ENCODE data around the gene SLC15A3.

Gene SLC15A3

DNA sequence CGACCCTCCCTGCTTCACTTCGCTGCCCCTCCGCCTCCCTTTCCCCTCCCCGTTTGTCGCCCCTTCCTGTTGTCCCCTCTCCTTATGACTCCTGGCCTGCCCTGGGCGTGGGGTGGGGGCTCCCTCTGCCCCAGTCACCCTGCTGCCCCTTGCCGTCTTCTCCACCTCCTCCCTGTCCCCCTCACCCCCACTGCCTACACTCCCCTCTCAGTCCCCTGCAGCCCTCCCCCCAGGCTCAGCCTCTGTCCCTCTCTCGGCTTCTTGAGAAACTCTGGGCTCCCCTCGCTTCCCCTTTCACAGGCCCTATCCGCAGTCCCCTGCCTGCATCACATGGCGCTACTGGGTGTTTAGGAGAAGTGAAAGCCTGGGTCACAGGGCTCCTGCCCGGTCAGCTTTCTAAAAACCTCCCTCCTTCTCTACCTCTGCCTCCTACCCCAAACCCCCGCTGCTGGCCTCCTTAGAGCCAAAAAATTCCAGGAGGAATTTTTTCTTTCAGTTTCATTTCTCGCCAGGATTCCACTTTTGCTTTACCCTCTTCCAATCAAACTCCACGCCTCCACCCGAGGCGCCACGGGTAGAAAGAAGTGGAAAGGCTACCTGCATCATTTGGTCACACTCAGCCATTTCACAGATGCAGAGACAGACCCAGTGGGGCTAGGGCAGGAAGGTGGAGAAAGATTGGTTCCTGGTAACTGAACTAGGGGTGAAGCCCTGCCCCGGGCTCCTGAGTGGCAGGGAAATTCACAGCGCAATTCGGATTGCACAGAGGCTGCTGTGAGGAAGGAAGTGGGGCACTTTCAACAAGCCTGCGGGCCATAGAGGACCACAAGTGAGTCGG, at the start of gene SLC15A3:
SLC15A3 (minus strand) TSS at position 273 of the 838 bp plus-strand sequence. CDS start 625 bp downstream, outside the sequence.
- DNase-seq = peak; percentile 24 to 63 (median 36)

GRCh38 chr11:61000426-61000825, 48.5 kb upstream of the SLC15A3 start:
- DNase-seq = no peak

DNA sequence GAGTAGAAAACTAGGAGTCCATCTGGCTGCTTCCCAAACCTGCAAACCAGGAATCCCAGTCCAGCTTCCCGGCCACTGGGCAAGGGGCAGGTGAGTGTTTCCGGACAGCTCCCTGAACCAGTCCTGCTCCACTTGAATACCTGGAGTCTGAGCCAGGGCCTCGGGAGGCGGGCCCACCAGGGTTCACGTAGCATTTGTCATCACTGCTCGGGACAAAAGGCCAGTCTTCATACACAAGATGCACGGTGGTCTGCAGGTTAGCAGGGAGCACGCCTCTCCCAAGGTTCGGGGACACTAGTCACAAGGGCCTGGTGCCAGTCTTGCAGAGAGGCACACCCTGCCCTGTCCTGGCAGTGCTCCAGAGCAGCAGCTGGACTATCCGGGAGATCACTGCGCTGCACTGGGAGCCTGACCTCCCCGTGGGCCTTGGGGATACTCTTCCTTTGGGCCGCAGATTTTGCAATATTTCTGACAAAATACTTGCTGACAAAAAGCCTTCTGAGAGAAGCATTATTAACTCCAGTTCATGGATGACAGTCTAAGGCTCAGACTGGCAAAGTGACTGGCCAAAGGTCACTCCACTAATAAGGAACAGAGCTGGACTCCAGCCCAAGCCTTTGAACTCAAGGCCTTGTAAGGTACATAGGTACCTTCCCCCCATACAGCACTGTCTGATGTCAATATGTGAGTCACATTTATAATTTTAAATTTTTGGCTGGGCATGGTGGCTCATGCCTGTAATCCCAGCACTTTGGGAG, 44.6 kb upstream of the SLC15A3 start:
- no peak for DNase-seq

GRCh38 chr11:60995798-60996197, 43.8 kb upstream of the SLC15A3 start:
- DNase-seq = no peak

DNA sequence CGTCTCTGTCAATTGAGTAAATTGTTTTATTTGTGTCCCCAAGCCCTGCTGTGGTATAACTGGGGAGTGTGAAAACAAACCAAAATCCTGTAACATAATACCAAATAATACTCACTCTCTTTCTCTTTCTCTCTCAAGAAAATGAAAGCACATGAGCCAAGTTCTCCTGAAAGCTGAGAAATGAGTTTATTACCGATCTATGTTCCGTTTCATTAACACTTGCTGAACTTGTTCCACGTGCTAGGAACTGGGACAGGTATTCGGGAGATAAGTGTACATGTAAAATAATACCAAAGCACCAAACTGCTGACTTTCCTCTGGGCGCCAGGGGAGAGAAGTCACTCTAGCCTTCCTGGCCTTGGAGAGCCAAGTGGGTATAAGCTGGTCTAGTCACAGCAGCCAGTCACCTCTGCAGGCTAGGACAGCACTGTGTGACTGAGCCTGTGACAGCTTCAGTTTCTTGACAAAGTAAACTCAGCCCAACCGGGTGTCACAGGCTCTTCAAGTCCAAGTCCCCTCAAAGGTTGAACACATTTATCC, 42.6 kb upstream of the SLC15A3 start:
- DNase-seq = no peak

DNA sequence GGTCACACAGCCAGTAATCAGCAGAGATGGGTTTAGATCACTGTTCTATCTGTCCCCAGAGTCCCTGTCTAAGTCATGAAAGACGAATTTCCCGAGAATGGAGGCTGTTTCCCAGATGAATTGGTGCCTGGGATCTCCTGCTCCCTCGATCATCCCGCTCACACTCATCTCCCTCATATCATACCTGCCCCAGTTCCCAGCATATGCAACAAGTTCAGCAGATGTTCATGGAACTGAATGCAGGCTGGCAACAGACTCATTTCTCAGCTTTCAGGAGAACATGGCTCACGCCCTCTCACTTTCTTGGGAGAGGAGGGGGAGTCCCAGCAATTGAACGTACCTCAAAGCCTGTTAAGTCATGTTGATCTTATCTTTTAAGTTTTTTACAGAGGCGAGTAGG, 41.6 kb upstream of the SLC15A3 start:
- no peak for DNase-seq

DNA sequence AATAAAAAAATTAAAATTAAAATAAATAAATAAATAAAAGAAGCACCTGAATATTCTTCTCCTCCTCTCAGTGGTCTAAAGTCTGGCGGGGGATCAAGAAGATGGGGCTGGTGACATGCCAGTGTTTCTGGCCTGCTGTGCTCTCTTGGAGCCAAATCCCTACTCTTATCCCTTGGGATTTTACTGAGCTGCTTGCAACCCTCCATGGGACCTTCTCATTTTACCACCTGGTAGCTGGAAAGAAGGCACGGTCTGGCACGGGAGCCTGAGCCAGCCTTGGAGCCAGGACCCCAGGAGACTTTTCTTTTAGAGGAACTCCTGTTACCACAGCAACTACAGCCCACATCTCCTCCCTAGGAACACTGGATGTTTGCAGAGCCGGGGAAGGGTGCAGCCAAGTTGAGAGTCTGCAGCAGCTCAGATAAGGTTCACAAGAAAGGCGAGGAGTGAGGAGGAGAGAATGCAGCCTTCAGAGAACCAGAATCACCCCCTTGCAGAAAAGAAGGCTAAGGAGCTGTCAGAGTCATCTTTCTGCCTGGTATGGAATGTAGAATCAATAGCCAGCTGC, 41.0 kb upstream of the SLC15A3 start:
- DNase-seq = no peak

- DNase-seq = peak in 2 of 6 experiments; percentile 21 to 25
Measured at GRCh38 chr11:60991457-60991856, 39.5 kb upstream of the SLC15A3 start.

DNA sequence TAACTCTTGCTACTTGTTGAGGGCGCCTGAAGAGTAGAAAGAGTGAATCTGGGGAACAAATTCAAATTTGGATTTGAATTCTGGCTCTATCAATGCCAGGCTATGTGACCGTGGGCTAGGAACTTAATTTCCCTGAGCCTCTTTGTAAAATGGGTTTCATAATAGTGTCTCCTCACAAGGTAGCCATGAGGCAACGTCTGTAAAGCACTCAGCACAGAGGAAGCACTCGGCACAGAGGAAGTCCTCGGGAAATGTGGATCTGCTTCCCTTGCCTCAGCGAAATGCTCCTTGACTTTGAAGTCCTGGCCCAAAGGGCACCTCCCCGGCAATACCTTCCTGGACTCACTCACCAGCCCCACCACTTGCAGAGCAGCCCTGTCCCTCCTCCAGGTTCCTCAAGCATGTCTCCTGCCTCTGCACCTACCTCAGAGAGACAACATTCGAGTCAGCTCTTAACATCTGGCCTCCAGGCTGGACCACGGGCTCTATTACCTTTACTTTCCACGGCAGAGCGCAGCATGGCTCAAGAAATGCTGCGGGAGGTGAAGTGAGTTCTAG, 37.2 kb upstream of the SLC15A3 start:
- peak in 1 of 6 experiments; percentile 14 for DNase-seq

DNA sequence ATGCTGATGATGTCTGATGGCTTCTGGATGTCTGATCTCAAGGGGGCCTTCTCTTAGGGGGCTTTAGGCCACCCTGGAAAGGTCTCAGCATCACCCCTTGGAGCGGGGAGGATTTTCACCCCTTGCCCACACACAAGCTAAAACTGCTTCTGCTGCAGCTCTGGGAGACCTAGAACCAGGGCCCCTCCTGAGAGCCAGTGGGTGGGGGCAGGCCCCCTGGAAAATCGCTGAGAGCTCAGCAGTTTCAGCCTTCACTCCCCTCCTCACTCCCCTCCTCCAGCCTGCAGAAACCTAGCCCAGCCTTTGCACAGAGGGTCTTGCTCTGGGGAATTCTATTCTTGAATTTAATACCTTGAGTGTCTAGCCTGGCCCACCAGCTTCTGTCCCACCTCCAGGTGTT, 36.7 kb upstream of the SLC15A3 start:
- DNase-seq = no peak

DNA sequence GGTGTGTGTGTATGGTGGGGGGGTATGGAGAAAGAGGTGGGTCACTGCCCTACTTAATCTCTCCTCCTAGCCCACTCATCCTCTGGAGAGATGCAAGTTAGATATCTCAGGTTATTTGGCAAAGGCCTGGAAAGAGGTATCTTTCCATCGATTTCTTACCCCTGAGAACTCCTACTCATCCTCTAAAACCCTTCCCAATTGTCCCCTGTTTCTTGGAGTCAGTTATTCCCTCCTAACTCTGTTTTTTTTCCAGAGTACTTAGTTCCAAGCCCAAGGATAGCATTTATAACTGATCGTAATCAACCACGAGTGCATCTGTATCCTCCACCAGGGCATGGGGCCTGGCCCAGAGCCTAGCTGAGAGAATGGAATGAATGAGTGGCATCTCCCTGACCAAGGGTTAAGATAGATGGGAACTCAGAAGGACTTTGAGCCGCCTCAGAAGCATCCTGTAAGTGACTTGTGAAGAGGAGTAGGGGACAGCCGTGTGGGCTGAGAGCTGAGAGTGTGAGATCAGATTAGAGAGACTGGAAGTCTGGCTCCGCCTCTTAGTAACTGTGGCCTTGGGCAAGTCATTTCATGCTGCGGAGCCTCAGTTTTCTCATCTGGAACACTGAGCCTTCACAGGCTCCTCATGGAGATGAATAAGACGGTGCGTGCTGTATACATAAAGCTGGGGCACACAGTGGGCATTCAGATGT, 35.8 kb upstream of the SLC15A3 start:
- peak in 3 of 6 experiments; percentile 26 to 45 (median 29) for DNase-seq

DNA sequence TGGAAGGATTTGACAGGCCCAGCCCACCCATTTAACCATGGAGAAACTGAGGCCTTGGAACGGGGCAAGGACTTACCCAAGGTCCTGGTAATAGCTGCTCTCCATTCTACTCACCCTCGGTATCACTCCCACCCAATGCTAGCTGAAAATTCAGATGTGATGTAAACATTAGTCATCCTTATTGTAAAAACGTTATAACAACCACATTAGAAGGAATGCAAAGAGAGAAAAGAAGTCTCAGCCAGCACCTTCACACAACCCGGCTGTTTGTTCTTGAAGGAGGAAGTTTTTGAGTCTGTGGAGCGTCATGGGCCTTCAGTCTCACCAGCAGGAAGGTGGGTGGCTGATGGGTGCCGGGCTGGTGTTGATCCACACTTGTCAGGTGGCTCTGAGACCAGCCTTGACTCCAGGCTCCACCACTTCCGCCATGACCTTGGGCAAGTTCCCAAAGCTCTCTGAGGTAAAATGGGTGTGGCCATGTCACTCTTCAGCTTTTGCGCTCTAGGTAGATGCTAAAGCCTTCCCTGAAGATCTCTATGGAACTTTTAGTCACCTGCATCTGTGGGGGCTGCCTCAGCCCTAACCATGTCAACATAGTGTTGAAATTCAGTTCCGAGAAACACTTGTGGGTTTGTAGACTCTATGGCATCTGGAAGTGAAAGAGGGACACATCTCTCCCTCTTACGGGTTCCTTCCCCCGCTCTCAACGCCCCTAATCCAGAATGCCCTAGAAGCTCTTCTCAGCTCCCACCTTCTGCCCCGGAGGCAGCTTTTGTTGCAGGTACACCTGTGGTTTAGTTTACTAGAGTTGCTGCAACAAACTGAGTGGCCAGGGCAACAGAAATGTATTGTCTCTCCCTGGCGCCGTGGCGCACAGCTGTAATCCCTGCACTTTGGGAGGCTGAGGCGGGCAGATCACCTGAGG, 34.3 kb upstream of the SLC15A3 start:
- peak; percentile 83 to 99 (median 94) for DNase-seq

GRCh38 chr11:60985501-60985900, 33.5 kb upstream of the SLC15A3 start:
- no peak for DNase-seq

GRCh38 chr11:60984636-60985035, 32.7 kb upstream of the SLC15A3 start:
- no peak for DNase-seq

DNA sequence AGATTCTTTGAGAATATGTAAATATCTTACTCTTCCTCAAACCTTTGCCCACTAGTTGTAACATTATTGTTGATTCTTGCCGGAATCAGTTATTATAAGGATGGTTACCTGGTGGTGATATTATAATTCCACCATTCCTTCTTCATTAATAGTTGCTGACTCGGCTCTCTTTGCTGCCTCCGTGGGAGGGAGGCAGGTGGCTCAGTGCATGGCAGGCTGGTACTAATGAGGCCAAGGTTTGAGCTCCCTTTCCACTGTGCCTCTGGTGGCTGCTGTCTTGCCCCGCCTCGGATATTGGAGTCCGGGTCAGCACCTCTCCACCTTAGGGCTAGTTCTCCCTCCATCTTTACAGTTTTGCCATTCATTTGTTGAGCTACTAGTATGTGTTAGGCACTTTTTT, 32.2 kb upstream of the SLC15A3 start:
- no peak for DNase-seq

GRCh38 chr11:60982184-60982583, 30.2 kb upstream of the SLC15A3 start:
- DNase-seq = peak in 4 of 6 experiments; percentile 20 to 36 (median 36)

GRCh38 chr11:60981515-60981914, 29.5 kb upstream of the SLC15A3 start:
- DNase-seq = no peak

DNA sequence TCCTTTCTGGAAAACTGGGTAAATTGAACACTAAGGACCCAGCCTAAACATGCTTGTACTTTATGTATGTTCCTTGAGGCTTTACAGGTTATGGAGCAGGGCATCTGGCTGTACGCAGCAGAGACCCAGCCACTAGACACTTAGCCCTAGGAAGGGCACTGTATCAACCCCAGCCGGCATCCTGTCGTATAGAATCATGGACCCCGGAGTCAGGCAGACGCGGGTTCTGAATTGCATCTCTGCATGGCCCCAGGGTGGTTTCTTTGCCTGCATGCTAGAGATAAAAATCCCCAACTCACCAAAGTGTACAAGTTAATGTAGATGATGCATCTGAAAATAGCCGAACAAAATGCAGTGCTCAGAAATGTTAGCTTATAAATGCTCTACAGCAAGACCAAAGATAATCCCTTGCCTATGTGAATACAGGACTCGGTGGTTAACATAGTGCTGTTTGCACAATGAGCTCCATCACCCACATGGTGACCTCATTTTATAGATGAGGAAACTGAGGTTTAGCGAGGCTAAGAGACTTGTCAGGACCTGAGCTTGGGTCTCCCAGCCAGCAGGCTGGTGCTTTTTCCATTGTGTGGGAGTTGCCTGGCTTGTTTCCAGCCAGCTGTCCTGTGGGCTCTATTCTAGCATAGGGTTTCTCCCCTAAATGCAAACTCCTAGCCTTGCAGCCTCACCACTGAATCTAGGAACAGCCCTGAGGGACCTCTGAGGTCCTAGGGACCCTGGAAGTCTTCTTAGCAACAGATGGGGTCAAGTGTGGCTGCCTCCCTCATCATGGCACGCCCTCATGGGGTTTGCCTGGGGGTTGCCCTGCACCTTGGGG, 26.8 kb upstream of the SLC15A3 start:
- DNase-seq = peak in 1 of 6 experiments; percentile 32

DNA sequence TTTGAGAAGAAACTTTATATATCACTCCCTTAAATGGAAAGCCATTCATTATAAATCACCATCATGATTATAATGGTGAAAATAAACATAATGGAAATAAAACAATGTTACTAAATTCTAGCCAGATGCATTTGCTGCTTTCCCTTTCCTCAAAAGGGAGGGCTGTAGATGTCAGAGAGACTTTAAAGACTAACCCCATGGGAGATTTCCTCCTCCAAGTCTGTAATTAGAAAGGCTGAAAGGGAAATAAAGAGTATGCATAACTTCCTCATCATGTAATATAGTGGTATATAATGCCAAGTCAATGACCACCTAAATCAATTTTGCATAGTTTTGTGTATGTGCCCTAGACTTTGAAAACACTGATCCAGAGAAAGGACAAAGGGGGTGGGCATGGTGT, 25.9 kb upstream of the SLC15A3 start:
- DNase-seq = no peak

DNA sequence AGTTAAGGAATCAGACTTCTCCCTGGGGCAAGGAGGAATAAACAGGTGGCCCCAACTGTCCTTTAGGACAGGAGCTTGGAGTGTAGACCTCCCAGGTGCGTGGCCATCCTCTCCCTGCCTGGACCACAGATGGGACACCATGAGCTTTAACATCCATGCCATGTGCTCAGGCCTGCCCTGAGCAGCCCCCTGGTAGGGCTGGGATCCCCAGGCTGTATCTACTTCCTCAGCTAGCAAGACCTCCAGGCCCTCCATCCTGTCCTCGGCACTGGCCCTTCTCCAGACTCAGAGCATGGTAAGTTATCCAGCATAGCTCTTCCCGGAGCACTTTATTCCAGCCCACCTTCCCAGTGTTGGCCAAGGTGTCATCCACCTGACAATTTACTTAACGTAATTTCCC, 25.2 kb upstream of the SLC15A3 start:
- no peak for DNase-seq
